Central memory CD8-positive, alpha-beta T cell (primary cell): ENCODE measurements around the gene PHACTR3.
A peak's percentile ranks its signal among the peaks of the same experiment; 100 is the strongest.
"Not testable (repeated sequence)": the region's sequence is repeated elsewhere in the genome, so short reads cannot be mapped to it uniquely, and the experiment has no call there.

Source experiments
- ATAC-seq: fragments of 150-1000 bp; cut with Tn5 transposase; replicated peaks from 2 replicates; pipeline ENCODE4 v1.10.0; 2022; ENCODE audit warnings: mild to moderate bottlenecking, moderate FRiP score, moderate number of reproducible peaks; ENCODE audit not compliant: poor library complexity, severe bottlenecking; ENCODE audit errors: extremely low read depth
- DNase-seq, 2 donors: peaks; one replicate each; pipeline ENCODE4 v3.0.0; 2021; ENCODE audit warnings: low spot score in 2 of 2
- H3K27ac Mint-ChIP-seq: one replicate; pipeline ENCODE4 v1.8.0; 2022; ENCODE audit warnings: low read depth, mild to moderate bottlenecking, moderate library complexity, mixed read lengths
- H3K27me3 Mint-ChIP-seq: one replicate; pipeline ENCODE4 v1.8.0; 2022; ENCODE audit warnings: mixed read lengths
- H3K36me3 Mint-ChIP-seq: one replicate; pipeline ENCODE4 v1.8.0; 2022; ENCODE audit warnings: mild to moderate bottlenecking, moderate library complexity, mixed read lengths; ENCODE audit not compliant: insufficient read depth
- H3K4me1 Mint-ChIP-seq: one replicate; pipeline ENCODE4 v1.8.0; 2022; ENCODE audit warnings: mixed read lengths
- H3K4me3 Mint-ChIP-seq: one replicate; pipeline ENCODE4 v1.8.0; 2022; ENCODE audit warnings: mild to moderate bottlenecking, moderate library complexity, mixed read lengths
- H3K9me3 Mint-ChIP-seq: one replicate; pipeline ENCODE4 v1.8.0; 2022; ENCODE audit warnings: mixed read lengths

PHACTR3 gene

GRCh38 chr20:59603781-59604541 lies at the start of gene PHACTR3:
Gene PHACTR3, plus strand, starts transcription at chr20:59604540. Its CDS starts 475 bp downstream, at chr20:59605015.
- DNase-seq (no peak), ATAC-seq (no peak)
- Mint-ChIP-seq H3K36me3 (no peaks in the 10 kb centered on the region), H3K4me1 (no peaks in the 10 kb centered on the region), H3K27ac (no peak within 1 kb of the TSS), H3K4me3 (no peak within 1 kb of the TSS), H3K27me3 (peaks cover 83% of the 10 kb centered on the region), H3K9me3 (no peaks in the 10 kb centered on the region)

GRCh38 chr20:59557733-59558529 lies 46.4 kb upstream of the PHACTR3 start:
- H3K9me3 Mint-ChIP-seq, H3K4me1 Mint-ChIP-seq, ATAC-seq, H3K27ac Mint-ChIP-seq, DNase-seq, H3K36me3 Mint-ChIP-seq: not testable (repeated sequence)
- H3K4me3 Mint-ChIP-seq = peak overlapping the region; percentile 37
- peaks cover 24% of the 10 kb centered on the region for H3K27me3 Mint-ChIP-seq

- no peak overlapping the region for H3K4me3 Mint-ChIP-seq
- no peak overlapping the region for H3K27ac Mint-ChIP-seq
- peaks cover 24% of the 10 kb centered on the region for H3K27me3 Mint-ChIP-seq
- H3K9me3 Mint-ChIP-seq = no peaks in the 10 kb centered on the region
- peaks cover 6% of the 10 kb centered on the region for H3K4me1 Mint-ChIP-seq
- no peak for ATAC-seq
- DNase-seq = no peak
- H3K36me3 Mint-ChIP-seq = no peaks in the 10 kb centered on the region
Observed at GRCh38 chr20:59559024-59559817, 45.1 kb upstream of the PHACTR3 start.

- no peak for DNase-seq
- no peaks in the 10 kb centered on the region for H3K36me3 Mint-ChIP-seq
- peaks cover 24% of the 10 kb centered on the region for H3K27me3 Mint-ChIP-seq
- H3K4me1 Mint-ChIP-seq = peaks cover 6% of the 10 kb centered on the region
- no peak overlapping the region for H3K27ac Mint-ChIP-seq
- H3K4me3 Mint-ChIP-seq = no peak overlapping the region
- H3K9me3 Mint-ChIP-seq = no peaks in the 10 kb centered on the region
- ATAC-seq = no peak
Observed at GRCh38 chr20:59559863-59560262, 44.5 kb upstream of the PHACTR3 start.

GRCh38 chr20:59560588-59561227 lies 43.6 kb upstream of the PHACTR3 start:
- no peaks in the 10 kb centered on the region for H3K9me3 Mint-ChIP-seq
- H3K36me3 Mint-ChIP-seq = no peaks in the 10 kb centered on the region
- H3K27ac Mint-ChIP-seq = no peak overlapping the region
- no peak for DNase-seq
- H3K4me1 Mint-ChIP-seq = peaks cover 6% of the 10 kb centered on the region
- no peak for ATAC-seq
- H3K27me3 Mint-ChIP-seq = peaks cover 24% of the 10 kb centered on the region
- no peak overlapping the region for H3K4me3 Mint-ChIP-seq

- ATAC-seq = no peak
- Mint-ChIP-seq H3K36me3 (no peaks in the 10 kb centered on the region), H3K9me3 (no peaks in the 10 kb centered on the region), H3K27ac (no peak overlapping the region), H3K27me3 (peaks cover 24% of the 10 kb centered on the region), H3K4me3 (no peak overlapping the region), H3K4me1 (peaks cover 6% of the 10 kb centered on the region)
- no peak for DNase-seq
Observed at GRCh38 chr20:59561228-59561605, 43.1 kb upstream of the PHACTR3 start.

GRCh38 chr20:59561614-59562277 lies 42.6 kb upstream of the PHACTR3 start:
- DNase-seq = no peak
- Mint-ChIP-seq H3K4me1 (peaks cover 6% of the 10 kb centered on the region), H3K27ac (no peak overlapping the region), H3K27me3 (peaks cover 21% of the 10 kb centered on the region), H3K4me3 (no peak overlapping the region), H3K36me3 (no peaks in the 10 kb centered on the region), H3K9me3 (no peaks in the 10 kb centered on the region)
- ATAC-seq = no peak

- DNase-seq (no peak), ATAC-seq (no peak)
- Mint-ChIP-seq H3K4me1 (no peaks in the 10 kb centered on the region), H3K9me3 (no peaks in the 10 kb centered on the region), H3K4me3 (no peak overlapping the region), H3K27me3 (peaks cover 2% of the 10 kb centered on the region), H3K36me3 (no peaks in the 10 kb centered on the region), H3K27ac (no peak overlapping the region)
Observed at GRCh38 chr20:59564171-59564570, 40.2 kb upstream of the PHACTR3 start.

- Mint-ChIP-seq H3K4me1 (no peaks in the 10 kb centered on the region), H3K4me3 (no peak overlapping the region), H3K27me3 (no peaks in the 10 kb centered on the region), H3K27ac (no peak overlapping the region), H3K36me3 (no peaks in the 10 kb centered on the region), H3K9me3 (no peaks in the 10 kb centered on the region)
- no peak for ATAC-seq
- no peak for DNase-seq
Observed at GRCh38 chr20:59564943-59565342, 39.4 kb upstream of the PHACTR3 start.

- H3K36me3 Mint-ChIP-seq = no peaks in the 10 kb centered on the region
- no peak overlapping the region for H3K4me3 Mint-ChIP-seq
- no peaks in the 10 kb centered on the region for H3K27me3 Mint-ChIP-seq
- DNase-seq (no peak), ATAC-seq (no peak)
- H3K4me1 Mint-ChIP-seq = no peaks in the 10 kb centered on the region
- H3K27ac Mint-ChIP-seq = no peak overlapping the region
- no peaks in the 10 kb centered on the region for H3K9me3 Mint-ChIP-seq
Observed at GRCh38 chr20:59565768-59566461, 38.4 kb upstream of the PHACTR3 start.

- H3K4me1 Mint-ChIP-seq = no peaks in the 10 kb centered on the region
- no peaks in the 10 kb centered on the region for H3K27me3 Mint-ChIP-seq
- no peaks in the 10 kb centered on the region for H3K9me3 Mint-ChIP-seq
- DNase-seq (no peak), ATAC-seq (no peak)
- H3K36me3 Mint-ChIP-seq = no peaks in the 10 kb centered on the region
- H3K4me3 Mint-ChIP-seq = no peak overlapping the region
- no peak overlapping the region for H3K27ac Mint-ChIP-seq
Observed at GRCh38 chr20:59566631-59567524, 37.5 kb upstream of the PHACTR3 start.
